Neutrophil (primary cell): ENCODE data around the gene PLA2G4A.

Experiments
- H3K27ac ChIP-seq: fragments of 200-600 bp; sonication (generic); 2 replicates; pipeline ENCODE4 v1.5.1; 2016; ENCODE audit warnings: mild to moderate bottlenecking, moderate library complexity
- H3K27me3 ChIP-seq: fragments of 200-600 bp; sonication (generic); 2 replicates; pipeline ENCODE4 v1.6.0; 2016; ENCODE audit warnings: mild to moderate bottlenecking
- H3K36me3 ChIP-seq: fragments of 200-600 bp; sonication (generic); 2 replicates; pipeline ENCODE4 v1.5.1; 2017
- H3K4me1 ChIP-seq, 2 experiments: fragments of 200-600 bp in 1 of 2; sonication (generic) in 1 of 2; 1 replicate in 1 of 2; 2 replicates in 1 of 2; pipeline versions ENCODE4 v1.5.1 to v1.6.1; 2013 to 2016; ENCODE audit warnings: low read depth in 1 of 2, low read length in 1 of 2, mild to moderate bottlenecking in 1 of 2, moderate library complexity in 1 of 2; ENCODE audit not compliant: control insufficient read depth in 1 of 2, insufficient read depth in 1 of 2
- H3K4me3 ChIP-seq, 2 experiments: fragments of 200-600 bp in 1 of 2; sonication (generic) in 1 of 2; 1 replicate in 1 of 2; 2 replicates in 1 of 2; pipeline ENCODE4 v1.5.1; 2013 to 2016; ENCODE audit warnings: low read depth in 1 of 2, low read length in 1 of 2, mild to moderate bottlenecking in 1 of 2, moderate library complexity in 1 of 2
- H3K9me3 ChIP-seq: fragments of 200-600 bp; sonication (generic); 2 replicates; pipeline ENCODE4 v1.5.1; 2016
- CTCF ChIP-seq: fragments of 200-600 bp; sonication (generic); IDR thresholded peaks from 2 replicates; pipeline ENCODE4 v1.5.1; 2016; ENCODE audit warnings: antibody characterized with exemption

Gene PLA2G4A

GRCh38 chr1:186987769-186988168, 159.0 kb downstream of the PLA2G4A start:
- peaks cover 0 to 8% of the 10 kb centered on the region in 2 experiments for H3K4me1 ChIP-seq
- no peak overlapping the region for H3K27ac ChIP-seq
- no peaks in the 10 kb centered on the region for H3K36me3 ChIP-seq
- H3K27me3 ChIP-seq = no peaks in the 10 kb centered on the region
- no peaks in the 10 kb centered on the region for H3K9me3 ChIP-seq
- no peak for TF ChIP-seq CTCF
- H3K4me3 ChIP-seq = no peak overlapping the region

- TF ChIP-seq CTCF = no peak
Measured at GRCh38 chr1:186993996-186994395, 165.2 kb downstream of the PLA2G4A start.

GRCh38 chr1:186994897-186995296, 166.1 kb downstream of the PLA2G4A start:
- Histone ChIP-seq H3K36me3 (no peaks in the 10 kb centered on the region), H3K4me1 (peaks cover 43 to 50% of the 10 kb centered on the region in 2 experiments), H3K4me3 (no peak overlapping the region), H3K27me3 (no peaks in the 10 kb centered on the region), H3K27ac (peak overlapping the region; percentile 64), H3K9me3 (no peaks in the 10 kb centered on the region)
- TF ChIP-seq CTCF = no peak

More at GRCh38 chr1:186993996-186994395, 165.2 kb downstream of the PLA2G4A start:
- Histone ChIP-seq H3K4me1 (peaks cover 43 to 49% of the 10 kb centered on the region in 2 experiments), H3K4me3 (no peak overlapping the region), H3K9me3 (no peaks in the 10 kb centered on the region), H3K27ac (peak overlapping the region; percentile 64), H3K36me3 (no peaks in the 10 kb centered on the region), H3K27me3 (no peaks in the 10 kb centered on the region)

- no peaks in the 10 kb centered on the region for H3K36me3 ChIP-seq
- no peak for TF ChIP-seq CTCF
- peak overlapping the region; percentile 11 for H3K27ac ChIP-seq
- H3K9me3 ChIP-seq = no peaks in the 10 kb centered on the region
- H3K27me3 ChIP-seq = no peaks in the 10 kb centered on the region
- peaks cover 43 to 50% of the 10 kb centered on the region in 2 experiments for H3K4me1 ChIP-seq
- H3K4me3 ChIP-seq = no peak overlapping the region
Measured at GRCh38 chr1:186996816-186997215, 168.1 kb downstream of the PLA2G4A start.

GRCh38 chr1:186997877-186998276, 169.1 kb downstream of the PLA2G4A start:
- Histone ChIP-seq H3K4me1 (peaks cover 43 to 50% of the 10 kb centered on the region in 2 experiments), H3K27me3 (no peaks in the 10 kb centered on the region), H3K9me3 (no peaks in the 10 kb centered on the region), H3K4me3 (no peak overlapping the region), H3K27ac (no peak overlapping the region), H3K36me3 (no peaks in the 10 kb centered on the region)
- no peak for TF ChIP-seq CTCF

GRCh38 chr1:186999506-186999905, 170.8 kb downstream of the PLA2G4A start:
- no peak overlapping the region for H3K27ac ChIP-seq
- H3K9me3 ChIP-seq = no peaks in the 10 kb centered on the region
- TF ChIP-seq CTCF = no peak
- no peaks in the 10 kb centered on the region for H3K27me3 ChIP-seq
- no peak overlapping the region for H3K4me3 ChIP-seq
- H3K36me3 ChIP-seq = no peaks in the 10 kb centered on the region
- H3K4me1 ChIP-seq = peaks cover 41 to 44% of the 10 kb centered on the region in 2 experiments
